Stimulated activated CD4-positive, alpha-beta T cell treated with anti-CD3 and anti-CD28 coated beads, Interleukin-1b, Interleukin-23, amount 100 ng/mL, for 48 hours (primary cell): ENCODE measurements around the gene SHPK.
"Not testable (repeated sequence)": the region's sequence is repeated elsewhere in the genome, so short reads cannot be mapped to it uniquely, and the experiment has no call there.

ENCODE experiments used
- DNase-seq: peaks from one replicate; pipeline ENCODE4 v3.0.0-alpha.2; 2020

SHPK gene

GRCh38 chr17:3585826-3586225, 50.2 kb downstream of the SHPK start:
- no peak for DNase-seq

- no peak for DNase-seq
Observed at GRCh38 chr17:3583456-3583855, 52.6 kb downstream of the SHPK start.

- no peak for DNase-seq
Observed at GRCh38 chr17:3582915-3583314, 53.1 kb downstream of the SHPK start.

GRCh38 chr17:3578667-3579066, 57.4 kb downstream of the SHPK start:
- DNase-seq: not testable (repeated sequence)

- DNase-seq: no peak
Observed at GRCh38 chr17:3576970-3577369, 59.1 kb downstream of the SHPK start.

GRCh38 chr17:3575511-3575910, 60.5 kb downstream of the SHPK start:
- no peak for DNase-seq

GRCh38 chr17:3574231-3574630, 61.8 kb downstream of the SHPK start:
- DNase-seq: no peak

GRCh38 chr17:3573246-3574100, 62.6 kb downstream of the SHPK start:
- DNase-seq: no peak

- no peak for DNase-seq
Observed at GRCh38 chr17:3572231-3572630, 63.8 kb downstream of the SHPK start.

DNA sequence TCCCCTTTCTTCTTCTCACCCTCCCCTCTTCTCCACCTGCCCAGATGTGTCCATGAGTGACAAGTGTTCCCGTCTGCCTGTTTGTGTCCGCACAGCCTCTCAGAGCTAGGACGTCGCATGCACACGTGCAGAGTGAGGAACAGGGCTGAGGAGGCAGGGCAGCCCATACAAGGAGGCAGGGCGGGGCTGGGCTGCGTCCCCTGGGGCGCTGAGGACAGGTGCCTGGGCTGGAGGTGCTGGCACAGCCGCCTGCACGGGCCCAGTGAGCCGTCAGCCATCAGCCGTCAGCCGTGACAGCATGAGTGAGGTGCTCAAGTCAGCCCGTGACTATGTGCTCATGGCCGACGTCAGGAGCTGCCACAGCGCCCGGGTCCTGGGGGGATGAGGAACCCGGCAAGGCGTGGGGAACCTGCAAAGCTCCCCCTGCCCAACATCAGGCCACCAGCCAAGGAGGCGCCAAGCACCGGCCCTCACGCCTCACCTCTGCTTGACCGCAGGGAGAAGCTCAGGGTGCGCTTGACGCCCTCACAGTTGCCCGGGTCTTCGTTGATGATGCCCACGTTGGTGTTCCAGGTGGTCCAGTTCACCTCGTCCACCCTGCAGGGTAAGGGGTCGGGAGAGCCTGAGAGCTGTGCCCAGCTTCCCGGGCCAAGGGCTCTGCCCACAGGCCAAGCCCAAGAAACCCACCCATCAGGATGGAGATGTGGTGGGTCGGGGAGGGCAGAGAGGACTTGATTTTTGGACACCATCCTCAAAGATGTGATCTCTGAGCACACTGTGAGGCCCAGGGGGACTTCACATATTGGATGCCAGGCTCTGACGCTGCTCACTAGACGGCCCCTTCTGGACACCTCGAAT, 64.8 kb downstream of the SHPK start:
- DNase-seq: no peak

DNA sequence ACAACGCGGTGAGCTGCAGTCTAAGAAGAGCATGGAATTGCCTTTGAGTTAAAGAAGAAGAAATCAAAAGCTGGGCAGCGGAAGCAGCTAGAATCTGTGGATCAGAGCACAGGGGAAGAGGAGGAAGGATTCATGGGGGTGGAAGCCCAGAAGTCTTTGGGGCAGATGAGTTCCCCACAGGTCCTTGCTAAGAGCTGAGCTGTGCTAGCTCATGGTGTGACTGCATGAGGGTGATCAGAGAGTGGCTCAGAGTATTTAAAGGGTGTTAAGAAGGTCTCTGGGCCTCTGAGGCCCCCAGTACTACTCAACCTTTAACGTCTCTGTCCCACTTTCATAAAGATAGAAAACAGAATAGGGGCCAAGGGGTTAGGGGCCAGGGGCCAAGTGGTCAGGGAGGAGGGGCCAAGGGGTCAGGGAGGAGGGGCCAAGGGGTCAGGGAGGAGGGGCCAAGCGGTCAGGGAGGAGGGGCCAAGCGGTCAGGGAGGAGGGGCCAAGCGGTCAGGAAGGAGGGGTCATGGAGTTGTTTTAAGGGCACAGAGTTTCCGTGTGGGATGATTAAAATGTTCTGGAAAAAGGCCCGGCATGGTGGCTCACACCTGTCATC, 66.4 kb downstream of the SHPK start:
- no peak for DNase-seq

DNA sequence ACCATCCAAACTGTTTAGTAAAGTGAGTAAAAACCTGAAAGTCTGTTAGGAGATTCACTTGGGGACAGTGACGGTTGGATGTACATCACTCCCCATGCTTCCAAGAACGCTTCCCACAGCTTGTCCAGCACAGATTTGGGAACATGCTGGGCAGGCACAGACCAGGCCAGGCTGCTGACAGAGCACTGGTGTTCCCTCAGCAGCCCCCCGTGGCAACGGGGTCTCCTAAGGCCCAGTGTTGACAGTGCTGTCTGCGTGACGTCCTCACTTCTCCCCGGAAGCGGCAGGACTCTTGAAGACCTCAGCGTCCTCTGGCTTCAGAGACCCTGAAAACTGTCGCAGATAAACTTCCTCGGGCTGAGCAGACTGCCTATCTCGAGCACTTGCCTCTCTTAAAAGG, 69.5 kb downstream of the SHPK start:
- no peak for DNase-seq

GRCh38 chr17:3565143-3565542, 70.9 kb downstream of the SHPK start:
- no peak for DNase-seq

DNA sequence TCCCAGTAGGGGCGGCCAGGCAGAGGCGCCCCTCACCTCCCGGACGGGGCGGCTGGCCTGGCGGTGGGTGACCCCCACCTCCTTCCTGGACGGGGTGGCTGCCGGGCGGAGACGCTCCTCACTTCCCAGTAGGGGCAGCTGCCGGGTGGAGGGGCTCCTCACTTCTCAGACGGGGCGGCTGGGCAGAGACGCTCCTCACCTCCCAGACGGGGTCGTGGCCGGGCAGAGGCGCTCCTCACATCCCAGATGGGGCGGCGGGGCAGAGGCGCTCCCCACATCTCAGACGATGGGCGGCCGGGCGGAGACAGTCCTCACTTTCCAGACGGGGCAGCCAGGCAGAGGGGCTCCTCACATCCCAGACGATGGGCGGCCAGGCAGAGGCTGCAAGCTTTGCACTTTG, 71.8 kb downstream of the SHPK start:
- not testable (repeated sequence) for DNase-seq

DNA sequence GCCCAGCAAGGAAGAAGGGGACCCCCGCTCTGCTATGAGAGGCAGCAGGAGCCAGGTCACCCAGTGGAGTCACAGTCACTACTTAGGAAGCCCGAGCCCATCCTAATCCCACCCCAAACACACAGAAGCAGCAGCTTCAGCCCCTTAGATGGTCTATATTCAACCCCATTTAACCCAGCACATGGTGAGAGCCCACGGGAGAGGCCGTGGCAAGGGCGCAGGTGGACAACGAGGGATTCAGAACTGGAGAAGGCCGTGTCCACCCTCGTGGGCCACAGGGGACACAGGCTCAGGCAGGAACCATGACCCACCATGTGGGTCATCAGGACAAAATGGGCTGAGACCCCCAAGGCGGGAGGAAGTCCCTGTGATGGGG, 76.8 kb downstream of the SHPK start:
- no peak for DNase-seq

- peak; percentile 63 for DNase-seq
Observed at GRCh38 chr17:3558603-3559269, 77.3 kb downstream of the SHPK start.
